Stimulated activated CD4-positive, alpha-beta T cell treated with anti-CD3 and anti-CD28 coated beads, Interleukin-2, amount 100 ng/mL, for 48 hours (primary cell): Measurements from ENCODE around the gene GPR132.

Experiments used
- DNase-seq, 2 donors: peaks; one replicate each; pipeline ENCODE4 v3.0.0-alpha.2; 2020

Gene GPR132

DNA sequence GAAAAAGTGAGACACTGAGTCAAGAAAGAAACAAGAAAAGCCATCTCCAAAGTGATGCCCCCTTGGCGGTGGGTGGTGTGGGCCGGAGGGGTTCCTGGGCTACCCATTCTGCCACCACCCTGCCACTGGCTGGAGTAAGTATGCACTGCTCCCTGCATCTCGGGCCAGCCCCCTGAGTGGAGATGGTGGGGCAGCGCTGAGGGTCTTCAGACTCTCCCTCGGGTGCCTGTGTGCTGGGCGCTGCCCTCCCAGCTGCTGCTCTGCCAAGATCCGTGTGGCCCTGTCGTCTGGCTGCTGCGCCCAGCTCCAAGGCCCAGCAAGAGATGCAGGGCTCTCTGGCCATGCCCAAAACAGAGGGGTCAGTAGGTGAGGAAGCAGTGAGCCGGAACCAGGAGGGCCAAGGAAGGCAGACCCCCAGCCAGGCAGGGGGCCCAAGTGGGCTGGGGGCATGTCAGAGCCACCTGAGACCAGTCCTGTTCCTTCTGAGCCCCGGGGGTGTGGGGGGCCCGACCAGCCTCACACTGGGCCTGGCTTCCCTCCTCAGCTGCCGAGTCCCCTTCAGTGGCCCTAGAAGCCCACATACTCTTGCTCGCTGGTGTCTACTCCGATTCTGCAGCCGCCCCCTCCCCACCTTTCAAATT, 5.2 kb downstream of the GPR132 start:
- DNase-seq: no peak

DNA sequence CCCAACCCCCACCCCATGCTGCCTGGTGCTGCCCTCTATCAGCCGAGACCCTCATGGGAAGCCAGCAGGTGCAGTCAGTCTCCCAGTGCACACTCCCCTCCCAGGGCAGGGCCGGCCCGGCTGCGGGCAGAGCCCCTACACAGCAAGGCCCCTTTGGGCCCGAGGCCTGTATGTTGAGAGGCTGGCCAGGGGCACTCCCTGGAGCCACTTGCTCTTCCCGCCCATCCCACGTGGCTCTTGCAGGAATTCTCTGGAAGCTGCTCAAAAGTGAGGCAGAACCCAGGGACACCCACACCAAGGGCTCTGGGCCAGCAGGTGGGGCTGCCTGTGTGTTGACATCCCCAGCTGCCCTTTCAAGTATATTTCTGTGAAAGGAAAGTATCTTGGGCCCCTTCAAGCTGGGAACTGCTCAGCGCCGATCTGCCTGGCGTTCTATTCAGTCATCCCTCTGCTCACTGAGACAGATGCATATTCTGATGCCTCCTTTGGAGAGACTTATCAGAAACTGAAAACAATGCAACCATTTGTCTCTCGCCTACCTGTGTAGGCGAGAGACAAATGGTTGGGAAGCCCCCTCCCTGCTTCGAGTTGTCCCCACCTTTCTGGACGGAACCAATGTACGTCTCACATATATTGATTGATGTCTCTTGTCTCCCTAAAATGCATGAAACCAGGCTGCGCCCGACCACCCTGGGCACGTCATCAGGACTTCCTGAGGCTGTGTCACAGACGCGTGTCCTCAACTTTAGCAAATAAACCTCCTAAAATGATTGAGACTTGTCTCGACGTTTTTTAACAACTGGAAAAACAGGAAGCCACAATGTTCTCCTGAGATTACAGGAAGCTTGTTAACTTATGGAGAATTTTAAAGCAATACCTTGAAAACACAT, 6.0 kb downstream of the GPR132 start:
- no peak for DNase-seq

DNA sequence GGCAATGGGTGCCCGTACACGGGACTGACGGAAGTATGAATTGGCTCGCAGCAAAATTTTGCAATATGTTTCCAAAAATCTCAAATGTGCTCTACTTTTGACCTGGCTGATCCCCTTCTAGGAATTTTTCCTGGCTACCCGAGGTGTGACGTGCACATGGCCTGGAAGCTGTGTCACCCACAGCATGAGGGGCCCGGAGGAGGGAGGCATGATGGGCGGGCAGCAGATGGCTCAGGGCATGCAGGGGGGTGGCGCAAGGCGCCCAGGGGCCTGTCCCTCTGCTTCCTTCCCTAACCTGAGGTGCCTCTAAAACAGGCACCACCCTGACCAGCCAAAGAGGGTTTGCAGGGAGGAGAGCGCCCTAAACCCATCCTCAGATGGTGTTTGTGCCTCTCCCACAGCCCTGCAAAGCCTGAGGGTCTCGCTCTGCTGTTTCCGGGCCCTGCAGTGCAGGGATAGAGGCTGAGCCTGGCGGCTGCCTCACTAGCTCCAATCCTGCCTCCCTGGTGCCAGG, 6.7 kb downstream of the GPR132 start:
- no peak for DNase-seq

DNA sequence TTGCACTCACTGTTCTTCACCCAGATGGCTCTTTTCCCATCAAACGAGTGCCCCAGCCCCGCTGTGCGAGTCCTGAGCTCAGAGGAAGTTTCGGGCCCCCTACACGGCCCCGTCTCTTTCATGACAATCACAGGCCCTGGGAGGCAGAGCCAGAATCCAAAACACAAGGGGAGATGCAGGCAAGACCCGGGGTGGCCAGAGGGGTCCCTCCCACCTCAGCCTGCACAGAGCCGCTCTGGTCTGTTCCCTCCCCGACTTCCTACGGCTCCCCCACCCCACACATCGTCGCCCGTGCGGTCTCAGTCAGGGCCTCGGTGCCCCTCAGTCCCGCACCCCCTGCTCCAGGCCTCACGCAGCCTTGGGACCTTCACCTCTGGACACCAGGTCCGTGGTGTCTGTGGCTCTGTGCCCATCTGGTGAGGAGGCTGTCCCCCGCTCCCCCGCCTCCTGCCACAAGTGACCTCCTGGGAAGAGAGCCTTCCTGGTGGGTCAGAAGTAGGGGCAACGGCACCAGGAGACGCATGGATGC, 8.9 kb downstream of the GPR132 start:
- no peak for DNase-seq

DNA sequence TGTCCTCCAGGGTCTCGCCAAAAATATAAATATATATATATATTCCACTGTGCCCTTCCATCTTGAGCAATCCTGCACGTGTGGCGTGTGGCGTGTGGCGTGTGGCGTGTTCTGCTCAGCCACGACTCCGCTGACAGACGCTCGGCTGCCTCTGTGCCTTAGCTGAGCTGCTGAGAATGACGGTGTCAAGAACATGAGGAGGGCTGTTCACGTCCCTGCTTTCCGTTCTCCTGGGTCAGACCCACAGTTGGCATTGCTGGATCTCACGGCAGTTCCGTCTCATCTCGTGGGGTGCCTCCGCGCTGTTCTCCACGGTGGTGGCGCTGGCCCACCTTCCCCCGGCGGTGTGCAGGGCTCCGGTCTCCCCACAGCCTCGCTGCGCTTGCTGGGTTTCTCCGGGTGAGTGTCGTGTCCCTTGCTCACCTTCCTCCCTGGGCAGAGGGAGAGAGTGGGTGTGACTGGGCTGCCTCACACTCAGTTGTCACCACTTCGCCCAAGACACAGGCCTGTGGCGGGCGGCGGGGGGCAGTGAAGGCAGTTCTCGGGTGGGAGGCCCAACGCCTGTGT, 9.4 kb downstream of the GPR132 start:
- DNase-seq: no peak

DNA sequence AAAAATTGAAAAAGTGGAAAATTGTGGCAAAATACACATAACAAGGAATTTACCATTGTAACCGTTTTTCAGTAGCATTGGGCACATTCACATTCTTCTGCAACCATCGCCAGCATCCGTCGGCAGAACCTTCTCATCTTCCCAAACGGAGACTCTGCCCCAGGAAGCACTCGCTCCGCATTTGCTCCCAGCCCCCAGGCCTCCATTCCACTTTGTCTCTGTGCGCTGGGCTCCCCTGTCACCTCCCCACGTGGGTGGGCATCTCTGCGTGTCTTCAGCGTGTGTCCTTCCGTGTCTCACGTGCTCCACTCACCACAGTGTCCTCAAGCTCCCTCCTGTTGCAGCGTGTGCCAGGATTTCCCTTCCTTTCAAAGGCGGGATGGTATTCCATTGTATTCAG, 9.9 kb downstream of the GPR132 start:
- DNase-seq: no peak

DNA sequence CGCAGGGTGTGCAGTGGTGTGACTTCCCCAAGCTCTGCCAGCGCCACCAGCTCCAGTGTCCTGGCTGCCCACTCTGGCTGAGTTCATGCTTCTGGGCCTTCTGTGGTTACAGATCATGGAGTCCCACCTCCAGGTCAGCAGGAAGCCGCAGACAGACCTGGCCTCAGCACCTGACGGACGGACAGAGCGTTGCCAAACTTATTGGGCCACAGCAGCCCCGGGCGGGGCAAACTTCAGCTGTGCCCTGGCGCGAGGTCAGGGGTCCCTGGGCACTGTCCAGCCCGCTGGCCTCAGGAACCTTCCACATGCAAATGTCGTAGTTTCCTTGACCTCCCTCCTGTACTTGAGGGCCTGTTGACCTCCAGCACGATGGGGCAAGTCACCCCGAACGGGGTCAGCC, 11.2 kb downstream of the GPR132 start:
- DNase-seq: no peak

DNA sequence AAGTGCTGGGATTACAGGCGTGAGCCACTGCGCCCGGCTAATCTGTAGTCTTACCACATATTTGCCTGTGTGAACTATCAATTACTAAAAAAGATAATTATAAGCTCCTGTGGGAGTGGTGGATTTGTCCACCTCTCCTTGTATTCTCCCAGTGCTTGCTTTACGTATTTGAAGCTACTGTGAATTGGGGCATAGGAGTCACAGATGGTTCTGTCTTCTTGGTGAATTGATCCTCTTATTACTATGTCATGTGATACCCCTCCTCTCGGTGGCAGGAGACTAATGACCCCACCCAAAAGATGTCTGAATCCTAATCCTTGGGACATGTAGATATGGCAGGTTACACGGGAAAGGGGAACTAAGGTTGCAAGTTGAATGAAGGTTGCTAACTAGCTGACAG, 11.8 kb downstream of the GPR132 start:
- no peak for DNase-seq

DNA sequence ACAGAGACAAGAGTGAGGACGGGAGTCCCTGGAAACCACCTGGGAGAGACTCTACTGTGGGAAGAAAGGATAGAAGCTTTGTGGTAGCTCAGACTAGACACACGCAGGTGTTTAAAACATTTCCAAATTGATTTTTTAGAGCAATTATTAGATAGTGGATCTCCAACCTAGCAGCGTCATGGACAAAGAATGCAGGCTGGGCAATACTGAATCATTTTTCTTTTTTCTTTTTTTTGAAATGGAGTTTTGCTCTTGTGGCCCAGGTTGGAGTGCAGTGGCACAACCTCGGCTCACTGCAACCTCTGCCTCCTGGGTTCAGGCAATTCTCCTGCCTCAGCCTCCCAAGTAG, 13.1 kb downstream of the GPR132 start:
- no peak for DNase-seq

DNA sequence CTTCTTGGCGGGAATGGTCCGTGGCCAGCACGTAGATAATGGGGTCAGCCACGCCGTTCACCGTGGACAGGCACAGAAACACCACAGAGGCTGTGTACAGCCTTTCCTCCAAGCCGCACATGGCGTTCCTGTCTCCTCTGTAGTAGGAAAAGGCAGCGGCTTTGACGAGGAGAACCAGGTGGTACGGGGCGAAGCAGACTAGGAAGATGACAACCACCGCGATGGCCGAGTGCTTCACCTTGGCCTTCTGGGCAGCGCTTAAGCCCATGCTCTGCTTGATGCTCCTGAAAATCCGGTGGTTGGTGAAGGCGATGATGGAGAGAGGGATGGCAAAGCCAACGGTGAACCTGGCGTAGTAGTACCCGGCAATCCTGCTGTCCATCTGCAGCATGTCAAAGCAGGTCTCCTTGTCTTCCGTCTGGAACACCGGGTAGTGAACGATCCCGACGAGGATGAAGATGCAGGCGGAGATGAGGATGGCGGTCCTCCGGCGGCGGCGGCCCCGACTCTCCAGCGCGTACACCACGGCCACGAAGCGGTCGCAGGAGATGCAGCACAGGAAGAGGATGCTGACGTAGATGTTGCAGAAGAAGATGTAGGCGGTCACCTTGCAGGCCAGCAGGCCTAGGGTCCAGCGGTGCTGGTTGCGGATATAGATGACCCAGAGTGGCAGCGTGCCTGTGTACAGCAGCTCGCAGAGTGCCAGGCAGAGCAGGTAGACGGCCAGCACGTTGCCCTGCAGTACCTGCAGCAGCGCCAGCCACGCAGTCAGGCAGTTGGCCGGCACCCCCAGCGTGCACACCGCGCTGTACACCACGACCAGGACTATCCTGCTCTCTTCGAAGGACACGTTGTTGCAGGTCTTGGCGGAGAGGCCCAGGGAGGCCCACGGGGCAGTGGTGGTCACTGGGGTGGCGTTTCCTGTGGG, 13.8 kb downstream of the GPR132 start:
- DNase-seq: no peak

DNA sequence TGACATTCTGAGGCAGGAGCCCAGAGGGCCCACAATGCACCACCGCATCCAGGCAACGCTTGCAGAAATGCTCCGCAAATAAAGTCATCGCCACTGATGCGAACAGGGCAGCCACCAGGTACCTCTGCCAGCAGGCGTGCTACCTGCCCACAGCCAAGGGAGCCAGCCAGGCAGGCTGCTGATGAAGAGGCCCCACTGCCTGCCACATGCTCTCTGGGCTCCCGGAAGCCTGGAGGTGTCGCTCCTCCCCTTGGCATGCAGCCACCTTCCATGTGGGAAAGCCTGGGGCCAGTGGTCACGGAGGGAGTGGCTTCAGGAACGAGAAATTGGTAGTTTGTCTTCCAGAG, 14.7 kb downstream of the GPR132 start:
- no peak for DNase-seq

DNA sequence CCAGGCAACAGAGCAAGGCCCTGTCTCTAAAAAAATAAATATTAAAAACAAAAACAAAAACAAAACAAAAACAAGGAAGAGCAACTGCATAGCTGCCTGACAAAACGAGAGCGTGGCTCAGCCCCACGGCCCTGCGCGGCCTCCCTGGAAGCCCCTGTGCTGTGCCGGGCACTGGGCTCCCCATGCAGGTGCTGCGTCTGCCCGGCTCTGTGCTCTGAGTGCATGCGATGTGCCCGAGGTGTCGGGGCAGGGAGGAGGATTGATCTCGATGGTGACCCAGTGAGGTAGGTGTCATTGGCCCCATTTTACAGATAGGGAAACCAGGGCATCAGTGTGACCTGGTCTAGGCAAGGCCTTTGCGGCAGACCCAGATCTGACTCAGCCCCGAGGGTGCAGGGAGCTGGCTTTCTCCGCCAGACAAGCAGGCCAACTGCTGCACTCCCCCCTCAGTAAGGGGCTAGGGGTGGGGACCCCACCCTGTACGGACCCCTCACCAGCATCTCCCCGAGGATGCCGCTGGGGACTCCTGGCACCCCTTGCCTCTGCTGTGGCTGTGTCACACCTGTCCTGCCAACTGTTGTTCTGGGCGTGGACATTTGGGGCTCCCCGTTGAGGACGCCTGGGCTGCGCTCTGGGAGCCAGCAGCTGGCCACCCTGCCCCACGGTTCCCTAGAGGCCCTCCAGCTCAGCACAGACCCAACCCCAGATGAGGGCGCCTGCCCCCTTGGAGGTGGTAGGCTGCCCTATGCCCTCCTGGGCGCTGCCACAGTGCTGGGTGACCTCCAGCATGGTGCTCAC, 15.3 kb downstream of the GPR132 start:
- DNase-seq: no peak

DNA sequence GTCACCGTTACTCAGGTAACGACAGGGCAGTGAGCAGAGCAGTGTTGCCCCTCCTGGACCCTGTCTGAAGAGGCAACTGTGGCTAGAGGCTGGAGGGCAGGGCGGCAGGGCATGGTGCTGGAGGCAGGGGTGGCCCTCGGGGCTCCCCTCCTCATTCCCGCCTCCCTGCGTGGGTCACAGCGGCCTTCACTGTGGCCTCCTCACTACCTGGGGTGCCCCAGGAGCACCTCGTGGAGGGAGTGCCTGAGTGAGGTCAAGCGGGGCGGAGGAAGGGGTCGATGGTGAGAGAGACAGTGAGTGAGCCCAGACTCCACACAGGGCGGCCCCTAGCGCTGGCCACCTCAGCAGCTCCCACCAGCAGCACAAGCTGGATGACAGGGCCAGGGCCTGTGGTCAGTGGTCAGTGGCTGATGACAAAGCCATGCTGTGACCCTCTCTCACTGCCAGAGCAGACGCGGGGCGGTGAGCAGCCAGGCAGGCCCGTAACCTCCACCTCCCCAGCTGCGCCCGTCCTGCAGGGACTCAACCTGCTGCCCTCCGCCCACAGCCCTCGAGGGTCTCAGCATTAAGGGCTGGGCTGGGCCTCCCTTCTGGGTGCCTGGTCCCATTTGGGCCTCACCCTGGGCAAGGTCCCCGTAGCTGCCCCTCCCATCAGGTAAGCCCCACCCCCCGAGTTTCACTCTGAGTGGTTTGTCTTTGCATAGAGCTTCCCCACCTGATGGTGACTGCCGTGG, 17.8 kb downstream of the GPR132 start:
- DNase-seq: no peak

DNA sequence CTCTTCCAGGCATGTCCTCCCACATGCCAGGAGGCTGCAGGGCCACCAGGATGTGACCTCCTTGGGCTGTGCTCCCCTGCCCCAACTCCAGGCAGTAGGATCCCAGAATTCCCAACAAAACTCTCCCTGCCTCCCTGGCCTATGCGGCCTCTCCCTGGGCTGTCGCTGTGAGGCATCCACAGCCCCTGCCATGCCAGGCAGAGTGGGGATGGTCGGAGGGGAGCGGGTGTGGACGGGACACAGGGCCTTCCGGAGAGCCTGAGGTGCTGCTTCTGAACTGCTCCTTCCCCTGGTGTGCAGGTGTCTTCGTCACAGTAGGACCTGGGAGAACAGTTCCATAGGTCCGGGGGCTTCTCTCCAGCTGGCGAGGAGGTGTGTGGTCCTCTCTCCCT, 18.3 kb downstream of the GPR132 start:
- DNase-seq: no peak

DNA sequence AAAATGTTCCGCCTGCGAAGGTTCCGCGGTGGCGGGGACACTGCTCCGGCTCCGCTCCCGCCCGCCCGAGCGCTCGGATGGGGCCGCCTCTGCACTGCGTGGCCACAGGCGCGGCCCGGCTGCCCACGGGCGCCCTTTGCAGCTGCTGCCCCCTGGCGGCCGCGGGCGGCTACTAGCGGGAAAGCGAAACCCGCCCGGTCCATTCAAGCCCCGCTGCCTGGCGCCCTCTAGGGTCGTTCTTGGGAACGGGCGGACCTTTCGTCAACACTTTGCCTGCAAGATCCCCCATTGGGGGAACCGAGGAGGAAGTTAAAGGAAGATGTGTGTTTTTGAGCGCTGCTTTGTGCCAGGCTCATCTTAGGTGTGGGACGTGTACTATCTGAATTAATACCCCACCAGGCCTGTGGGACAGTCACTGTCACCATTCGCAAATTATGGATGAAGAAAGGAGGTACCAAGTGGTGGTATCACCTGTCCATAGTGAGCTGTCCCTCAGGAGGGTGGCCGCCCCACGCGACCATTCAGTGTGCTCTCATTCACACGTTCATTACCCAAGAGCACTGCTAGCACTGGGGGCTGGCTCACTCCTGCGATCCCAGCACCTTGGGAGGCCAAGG, 19.4 kb downstream of the GPR132 start:
- DNase-seq: peak; percentile 98

DNA sequence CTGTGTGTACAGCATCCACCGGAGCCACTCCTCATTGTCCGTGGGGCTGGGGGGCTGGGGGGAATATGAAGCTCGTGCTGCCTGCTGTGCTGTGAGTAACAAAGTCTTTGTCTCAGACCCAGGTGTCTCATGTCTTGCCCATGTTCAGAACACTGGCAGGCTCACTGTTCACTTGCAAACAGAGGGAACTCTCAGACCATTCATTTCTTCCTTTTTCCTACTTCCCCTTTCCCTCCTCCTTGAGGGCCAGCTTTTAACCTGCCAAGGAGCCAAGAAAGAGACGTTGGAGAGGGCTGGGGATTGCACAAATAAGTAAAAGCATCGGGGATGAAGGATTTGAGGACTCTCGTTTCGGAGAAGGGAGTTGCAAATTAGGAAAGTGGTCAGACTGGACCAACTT, 21.6 kb downstream of the GPR132 start:
- DNase-seq: no peak

DNA sequence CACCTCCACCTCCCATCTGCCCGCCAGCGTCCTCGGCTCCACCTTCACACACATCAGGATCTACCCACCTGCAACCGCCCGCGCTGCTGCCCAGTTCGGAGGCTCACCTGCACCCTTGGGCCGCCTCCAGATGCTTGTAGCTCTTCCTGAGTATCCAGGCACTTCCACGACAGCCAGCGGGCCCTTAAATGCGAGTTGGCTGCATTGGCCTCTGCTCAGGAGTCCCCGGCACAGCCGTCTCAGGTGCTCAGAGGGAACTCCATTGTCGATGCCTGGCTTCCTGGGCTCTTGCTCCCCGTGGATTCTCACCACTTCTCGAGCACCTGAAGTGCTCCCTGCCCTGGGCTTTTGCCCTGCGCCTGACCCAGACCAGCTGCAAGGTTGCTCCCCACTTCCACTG, 22.4 kb downstream of the GPR132 start:
- DNase-seq: no peak

DNA sequence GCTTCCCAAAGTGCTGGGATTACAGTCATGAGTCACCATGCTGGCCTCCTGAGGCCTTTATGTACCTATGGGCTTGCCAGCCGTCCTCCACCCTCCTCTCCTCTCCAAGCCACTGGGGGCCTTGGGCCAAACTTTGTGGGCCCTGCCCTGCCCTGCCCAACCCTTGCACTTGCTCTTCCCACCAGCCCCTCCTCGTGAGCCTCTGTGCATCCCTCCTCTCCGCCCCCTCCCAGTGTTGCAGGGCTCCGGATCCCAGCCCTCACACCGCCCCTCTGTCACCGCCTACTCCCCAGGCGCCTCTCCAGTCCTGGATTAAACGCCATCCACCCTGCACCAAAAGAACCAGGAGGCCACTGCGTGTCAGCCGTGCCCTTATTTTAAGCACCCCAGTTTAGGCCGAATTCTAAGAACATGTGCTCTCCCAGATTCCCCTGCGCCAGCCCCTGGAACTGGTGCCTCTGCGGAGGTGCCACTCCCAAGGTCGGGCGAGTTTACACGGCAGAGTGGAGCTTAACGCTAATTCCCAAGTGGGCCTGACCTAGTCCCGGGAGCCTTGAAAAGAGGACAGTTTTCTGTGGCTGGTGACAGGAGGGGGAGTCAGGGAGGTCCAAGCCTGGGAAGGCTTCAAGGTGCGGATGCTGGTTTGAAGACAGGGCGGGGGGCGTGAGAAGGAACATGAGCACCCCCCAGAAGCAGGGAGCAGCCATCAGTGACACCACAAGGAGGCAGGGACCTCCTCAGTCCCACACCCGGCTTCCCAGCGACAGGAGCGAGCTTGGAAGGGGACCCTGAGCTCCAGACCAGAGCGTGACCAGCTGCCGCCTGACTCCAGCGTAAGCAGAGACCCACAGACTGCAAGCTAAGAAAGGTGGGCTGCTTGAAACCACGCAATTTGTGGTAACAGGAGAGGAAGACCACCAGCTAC, 23.1 kb downstream of the GPR132 start:
- DNase-seq: no peak

DNA sequence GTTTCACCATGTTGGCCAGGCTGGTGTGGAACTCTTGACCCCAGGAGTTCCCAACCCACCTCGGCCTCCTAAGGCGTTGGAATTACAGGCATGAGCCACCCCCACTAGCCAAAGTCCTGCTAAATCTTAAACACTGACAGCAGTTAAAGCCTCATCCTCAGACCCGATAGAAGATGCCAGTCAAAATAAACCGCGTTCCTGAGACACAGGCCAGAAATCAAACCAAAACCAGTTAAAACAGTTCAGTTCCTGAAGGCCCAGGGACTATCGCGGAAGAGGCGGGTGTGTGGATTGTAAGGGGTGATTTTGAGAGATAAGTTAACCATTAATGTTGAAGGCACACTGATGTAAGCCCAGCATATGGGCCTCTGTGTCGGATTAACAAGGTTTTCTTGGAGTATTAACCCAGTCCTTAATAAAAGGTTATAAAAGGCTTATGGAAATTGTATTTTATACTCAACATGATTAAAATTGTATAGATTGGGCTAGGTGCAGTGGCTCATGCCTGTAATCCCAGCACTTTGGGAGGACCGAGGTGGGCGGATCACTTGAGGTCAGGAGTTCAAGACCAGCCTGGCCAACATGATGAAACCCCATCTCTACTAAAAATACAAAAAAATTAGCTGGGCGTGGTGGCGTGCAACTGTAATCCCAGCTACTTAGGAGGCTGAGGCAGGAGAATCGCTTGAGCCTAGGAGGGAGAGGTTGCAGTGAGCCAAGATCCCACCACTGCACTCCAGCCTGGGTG, 25.6 kb downstream of the GPR132 start:
- DNase-seq: no peak
